Measurements from ENCODE around the gene RNF4.

DNA sequence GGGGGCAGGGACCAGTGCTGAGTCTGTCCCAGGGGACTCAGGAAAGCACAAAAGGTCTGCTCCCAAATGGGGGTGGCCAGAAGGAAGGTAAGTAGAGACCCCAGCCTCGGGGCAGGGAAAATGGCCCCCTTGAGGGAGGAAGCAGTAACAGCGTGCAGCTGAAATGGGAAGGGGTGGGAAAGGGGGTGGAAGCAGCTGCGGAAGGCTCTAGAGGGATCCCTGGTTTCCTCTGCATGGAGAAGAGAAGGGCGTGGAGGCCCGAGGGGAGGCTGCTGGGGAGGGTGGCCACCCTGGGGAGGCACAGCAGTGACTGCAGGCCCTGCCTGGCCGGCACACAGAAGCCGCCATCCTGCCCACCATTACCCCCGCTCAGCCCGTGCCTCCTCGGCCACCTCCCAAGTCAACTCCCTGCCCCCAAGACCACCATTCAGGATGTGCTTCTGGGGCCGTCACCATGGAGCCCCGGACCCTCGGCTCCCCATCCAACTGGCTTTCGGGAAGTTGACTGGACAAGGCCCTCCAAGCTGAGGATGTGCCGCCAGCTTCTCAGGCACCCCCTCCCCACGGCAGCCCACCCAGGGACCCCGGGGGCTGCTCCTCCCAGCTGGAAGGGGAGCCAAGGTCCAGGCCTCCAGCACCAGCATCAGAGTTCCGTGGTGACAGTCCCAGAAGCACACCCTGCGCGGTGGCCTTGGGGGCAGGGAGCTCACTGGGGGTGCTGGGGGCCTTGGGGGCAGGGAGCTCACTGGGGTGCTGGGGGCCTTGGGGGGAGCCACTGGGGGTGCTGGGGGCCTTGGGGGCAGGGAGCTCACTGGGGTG lies 26.5 kb upstream of the RNF4 start:
- no peak for TF ChIP-seq EZH2 (IDR thresholded peaks at IDR 0.05)
- no peak for TF ChIP-seq POLR2AphosphoS5 (IDR thresholded peaks at IDR 0.05; ENCODE audit: borderline replicate concordance, low read depth, low read length)
- no peak for TF ChIP-seq FOXP2 (optimal IDR thresholded peaks at IDR 0.05; ENCODE audit: control extremely low read depth, extremely low read length, insufficient read depth)
